GM12892 (cell line): ENCODE results near the gene NYAP2.

ENCODE experiments used
- DNase-seq: peaks from one replicate; pipeline ENCODE4 v3.0.0; 2011; ENCODE audit not compliant: insufficient read length
- FAIRE-seq: peaks from 2 replicates; lab custom pipeline; 2011; peaks lifted over from hg19 to GRCh38; lab: Jason Lieb, UNC
- POLR2A ChIP-seq: IDR thresholded peaks from 2 replicates; pipeline ENCODE4 v1.6.1; 2011; ENCODE audit warnings: low read depth, low read length, control low read depth
- POLR2AphosphoS5 ChIP-seq: IDR thresholded peaks from 2 replicates; pipeline ENCODE4 v1.6.1; 2011; ENCODE audit warnings: low read depth, low read length, control low read depth
- TAF1 ChIP-seq: IDR thresholded peaks from 2 replicates; pipeline ENCODE4 v1.6.1; 2011; ENCODE audit warnings: low read depth, mild to moderate bottlenecking, control low read depth, low read length, borderline replicate concordance

Gene NYAP2

DNA sequence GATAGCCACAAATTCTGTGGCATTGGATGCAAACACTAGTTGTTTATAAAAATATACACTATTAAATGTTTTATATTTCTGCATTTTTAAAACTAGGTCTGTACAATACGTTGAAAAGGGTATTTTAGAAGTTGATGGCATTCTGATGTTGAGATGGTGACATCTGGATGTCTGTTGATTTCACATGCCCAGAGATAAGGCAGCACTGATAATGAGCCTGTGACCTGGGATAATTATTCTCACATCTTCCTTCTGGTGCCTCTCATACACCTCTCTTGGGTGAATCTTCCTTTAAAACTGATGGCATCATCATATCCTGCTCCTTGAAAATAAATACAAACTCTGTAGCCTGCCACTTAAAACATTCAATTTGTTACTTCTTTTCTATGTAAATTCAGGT lies 208.6 kb downstream of the NYAP2 start:
- FAIRE-seq, result no peak
- no peak for DNase-seq
- TF ChIP-seq TAF1 (no peak), POLR2AphosphoS5 (no peak), POLR2A (no peak)

DNA sequence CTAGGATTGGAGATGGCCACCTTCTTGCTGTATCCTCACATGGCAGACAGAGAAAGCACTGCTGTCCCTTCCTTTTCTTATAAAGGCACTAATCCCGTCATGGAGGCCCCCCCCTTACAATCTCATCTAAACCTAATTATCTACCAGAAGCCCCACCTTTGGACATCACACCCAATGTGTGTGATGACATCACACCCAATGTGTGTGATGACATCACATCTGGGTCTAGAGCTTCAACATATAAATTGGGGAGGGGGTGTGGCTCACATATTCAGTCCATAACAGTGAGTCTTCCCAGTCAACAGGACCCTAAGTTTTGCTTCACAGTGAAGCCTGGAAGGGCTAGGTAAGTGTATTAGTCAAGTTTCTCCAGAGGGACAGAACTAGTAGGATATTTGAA lies 213.1 kb downstream of the NYAP2 start:
- FAIRE-seq (no peak), DNase-seq (no peak)
- TF ChIP-seq POLR2AphosphoS5, result no peak
- TF ChIP-seq POLR2A, result no peak
- TF ChIP-seq TAF1, result no peak

DNA sequence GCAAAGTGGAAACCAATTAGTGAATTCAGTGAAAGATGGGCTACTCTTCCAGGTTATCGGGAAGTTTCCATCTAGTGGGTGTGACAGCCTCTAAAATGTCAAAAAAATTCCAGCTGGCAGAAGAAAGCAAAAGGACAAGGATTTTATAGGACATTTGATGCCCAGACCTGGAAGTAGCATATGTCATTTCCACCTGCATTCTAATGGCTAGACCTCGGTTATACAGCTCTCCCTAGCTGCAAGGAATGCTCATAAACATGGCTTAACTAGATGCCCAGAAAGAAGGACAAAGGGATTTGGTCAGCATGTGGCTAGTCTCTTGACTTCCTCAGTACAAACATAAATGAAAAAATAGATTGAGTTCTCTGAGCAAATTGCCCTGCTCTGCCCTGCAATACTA lies 215.4 kb downstream of the NYAP2 start:
- no peak for DNase-seq
- TF ChIP-seq POLR2A, result no peak
- no peak for TF ChIP-seq TAF1
- TF ChIP-seq POLR2AphosphoS5, result no peak
- no peak for FAIRE-seq

DNA sequence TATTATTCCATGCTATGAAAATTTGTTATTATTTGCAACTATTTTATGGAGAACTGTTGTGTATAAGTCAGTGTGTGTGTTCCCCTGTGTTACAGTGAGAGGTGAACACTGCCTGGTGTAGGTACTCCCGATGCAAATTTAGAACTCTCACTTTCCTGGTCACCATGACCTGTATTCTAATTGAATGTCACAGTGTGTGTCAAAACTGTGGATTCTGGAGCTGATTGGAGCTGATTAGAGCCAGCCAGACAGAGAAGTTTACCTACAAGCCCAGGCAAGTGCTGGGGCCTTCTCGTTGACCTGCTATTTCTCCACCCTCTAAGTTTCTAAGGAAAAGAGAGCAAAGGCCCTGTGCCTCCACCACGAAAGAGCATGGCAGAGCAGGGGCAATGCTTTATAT lies 216.0 kb downstream of the NYAP2 start:
- DNase-seq (no peak), FAIRE-seq (no peak)
- TF ChIP-seq TAF1, result no peak
- no peak for TF ChIP-seq POLR2A
- TF ChIP-seq POLR2AphosphoS5, result no peak

DNA sequence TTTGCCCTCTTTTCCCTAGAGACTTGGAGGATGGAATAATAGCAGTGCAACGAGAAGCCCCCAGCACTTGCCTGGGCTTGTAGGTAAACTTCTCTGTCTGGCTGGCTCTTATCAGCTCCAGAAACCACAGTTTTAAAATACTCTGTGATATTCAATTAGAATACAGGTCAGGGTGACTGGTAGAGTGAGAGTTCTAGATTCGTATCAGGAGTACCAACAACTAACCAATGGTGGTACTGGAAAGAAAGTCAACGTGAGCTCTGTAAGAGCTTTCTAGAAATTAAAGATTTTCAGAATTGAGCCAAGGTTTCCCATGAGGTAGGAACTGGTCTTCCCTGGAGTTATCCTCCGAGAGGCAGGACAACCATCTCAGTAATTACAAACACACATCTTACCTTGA lies 216.9 kb downstream of the NYAP2 start:
- no peak for TF ChIP-seq POLR2AphosphoS5
- no peak for TF ChIP-seq POLR2A
- TF ChIP-seq TAF1, result no peak
- DNase-seq (no peak), FAIRE-seq (no peak)

DNA sequence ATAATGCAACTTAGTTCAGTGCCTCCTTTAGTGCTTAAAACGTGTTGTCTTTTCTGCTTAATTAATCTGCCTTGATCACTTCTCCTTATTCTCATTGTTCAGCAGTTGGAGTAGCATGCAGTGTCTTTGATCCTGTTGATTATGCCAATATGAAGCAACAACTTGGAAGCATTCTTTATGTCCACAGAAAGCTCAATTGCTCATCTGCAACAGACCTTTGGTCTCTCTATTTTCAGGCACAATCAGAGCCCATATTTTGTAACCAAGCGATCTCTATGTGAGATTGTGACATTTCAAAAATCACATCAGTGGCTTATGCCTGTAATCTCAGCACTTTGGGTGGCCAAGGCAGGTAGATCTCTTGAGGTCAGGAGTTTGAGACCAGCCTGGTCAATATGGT lies 217.3 kb downstream of the NYAP2 start:
- DNase-seq (no peak), FAIRE-seq (no peak)
- no peak for TF ChIP-seq POLR2AphosphoS5
- no peak for TF ChIP-seq POLR2A
- TF ChIP-seq TAF1, result no peak

DNA sequence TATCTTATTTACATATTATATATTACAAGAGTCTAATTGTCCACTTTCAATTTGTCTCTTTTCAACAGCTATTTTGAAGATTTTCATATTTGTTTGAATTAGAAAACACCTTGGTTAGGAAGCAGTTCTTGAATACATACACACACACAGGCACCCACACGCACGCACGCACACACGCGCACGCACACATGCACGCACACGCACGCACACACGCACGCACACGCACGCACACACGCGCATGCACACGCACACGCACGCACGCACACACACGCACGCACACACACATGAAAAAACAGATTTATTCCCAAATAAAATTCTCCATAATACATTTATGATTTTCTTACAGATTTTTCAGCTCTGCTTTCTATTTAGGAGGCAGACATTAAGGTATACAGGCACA lies 220.7 kb downstream of the NYAP2 start:
- DNase-seq (no peak), FAIRE-seq (no peak)
- TF ChIP-seq POLR2AphosphoS5 (no peak), TAF1 (no peak), POLR2A (no peak)

DNA sequence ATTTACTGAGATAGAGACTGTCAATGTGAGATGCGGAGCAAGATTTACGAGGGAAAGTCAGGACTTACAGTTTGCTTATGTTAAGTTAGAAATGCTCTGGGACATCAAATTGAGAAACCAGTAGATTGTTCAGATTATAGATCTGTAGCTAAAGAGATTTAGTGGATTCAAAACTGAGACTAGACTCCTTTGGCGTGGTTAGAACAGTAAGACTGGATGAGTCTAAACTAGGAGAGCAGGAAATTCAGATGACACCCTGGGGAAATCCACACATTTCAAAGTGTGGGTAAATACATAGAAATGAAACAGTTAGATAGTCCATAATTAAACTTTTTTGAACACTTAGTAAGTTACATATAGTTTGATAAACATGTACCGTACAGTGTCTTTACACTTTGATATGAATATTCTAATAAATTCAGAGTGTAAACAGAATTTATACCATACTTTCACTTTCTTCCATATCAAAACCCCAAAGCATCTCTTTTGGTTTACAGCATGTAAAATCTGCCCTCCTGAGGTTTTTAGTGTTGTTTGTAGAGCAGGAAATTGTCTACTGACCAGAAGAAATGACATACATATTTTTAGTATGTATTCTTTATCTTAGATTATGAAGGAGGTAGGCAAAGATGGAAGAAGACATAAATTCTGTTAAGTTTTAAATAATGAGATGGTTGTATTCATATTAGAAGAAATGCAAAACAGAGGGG lies 231.5 kb downstream of the NYAP2 start:
- DNase-seq (no peak), FAIRE-seq (no peak)
- no peak for TF ChIP-seq POLR2AphosphoS5
- TF ChIP-seq TAF1, result no peak
- no peak for TF ChIP-seq POLR2A

DNA sequence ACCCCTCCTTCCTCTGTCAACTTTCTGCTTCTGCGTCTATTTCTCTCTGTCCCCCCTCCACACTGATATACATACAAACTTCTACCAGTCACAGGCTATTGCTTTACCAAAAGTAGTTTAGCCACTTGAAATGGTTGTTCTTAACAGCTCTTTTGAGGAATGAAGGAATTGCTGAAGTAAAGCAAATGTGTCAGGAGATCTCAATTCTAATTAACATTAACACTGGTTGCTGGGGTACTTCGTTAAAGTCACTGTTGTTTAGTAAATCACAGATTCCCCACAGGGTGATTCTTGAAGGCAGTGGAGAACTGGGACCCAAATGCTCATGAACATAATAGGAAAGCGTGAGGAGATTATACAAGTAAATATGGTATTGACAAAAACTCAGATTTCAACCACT lies 232.8 kb downstream of the NYAP2 start:
- TF ChIP-seq POLR2A (no peak), TAF1 (no peak), POLR2AphosphoS5 (no peak)
- DNase-seq (no peak), FAIRE-seq (no peak)

DNA sequence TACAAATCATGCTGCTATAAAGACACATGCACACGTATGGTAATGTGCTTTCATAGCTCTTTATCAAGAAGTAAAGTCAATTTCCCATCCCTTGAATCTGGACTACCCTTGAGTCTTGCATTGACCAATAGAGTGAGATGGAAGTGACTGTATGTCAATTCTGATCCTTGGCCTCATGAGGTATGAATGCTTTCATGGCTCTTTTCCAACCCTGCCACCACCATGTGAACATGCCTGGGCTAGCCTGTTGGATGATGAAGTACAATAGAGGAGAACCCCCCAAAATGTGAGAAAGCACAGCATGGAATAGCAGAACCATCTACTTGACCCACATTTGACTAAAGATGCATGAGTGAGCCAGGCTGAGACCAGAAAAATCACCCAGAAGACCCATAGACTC lies 237.0 kb downstream of the NYAP2 start:
- no peak for DNase-seq
- no peak for FAIRE-seq
- TF ChIP-seq POLR2AphosphoS5 (no peak), TAF1 (no peak), POLR2A (no peak)

DNA sequence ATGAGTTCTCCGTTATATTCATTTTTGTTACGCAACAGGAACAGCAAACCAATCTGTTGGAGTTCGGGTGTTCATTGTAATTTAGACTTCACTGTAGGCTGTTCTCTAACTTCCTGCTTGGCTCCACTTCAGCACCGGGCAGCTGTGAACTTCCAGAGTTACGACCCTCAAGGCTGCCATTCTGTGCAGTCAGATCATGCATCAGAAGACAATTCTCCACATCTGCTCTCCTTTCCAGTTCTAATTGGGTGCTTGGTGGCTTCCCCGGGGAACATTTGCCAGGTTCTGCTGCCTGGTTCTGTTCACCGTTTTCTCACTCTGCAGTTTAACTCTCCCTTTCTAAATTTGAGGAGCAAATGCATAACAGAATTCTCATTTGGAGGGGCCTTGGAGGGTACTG lies 237.7 kb downstream of the NYAP2 start:
- no peak for FAIRE-seq
- DNase-seq, result no peak
- no peak for TF ChIP-seq POLR2A
- TF ChIP-seq POLR2AphosphoS5, result no peak
- TF ChIP-seq TAF1, result no peak

DNA sequence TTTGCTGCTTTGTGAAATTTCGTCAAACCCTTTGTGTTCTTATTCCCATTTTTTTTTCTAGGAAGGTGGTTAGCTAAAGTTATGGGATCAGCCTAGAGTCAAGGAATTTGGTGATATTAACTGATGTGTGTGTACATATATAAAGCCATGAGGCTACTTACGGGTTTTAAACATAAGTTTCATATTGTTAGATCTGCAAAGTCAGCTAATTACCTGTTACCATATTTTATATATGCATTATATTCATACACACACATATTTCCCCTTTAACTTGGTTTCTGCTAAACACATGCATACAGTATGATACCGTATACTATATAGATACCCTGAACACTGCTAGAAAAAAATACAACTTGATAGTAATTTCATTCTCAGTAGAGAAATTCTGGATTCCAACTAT lies 241.0 kb downstream of the NYAP2 start:
- no peak for FAIRE-seq
- no peak for DNase-seq
- no peak for TF ChIP-seq TAF1
- TF ChIP-seq POLR2A, result no peak
- no peak for TF ChIP-seq POLR2AphosphoS5

DNA sequence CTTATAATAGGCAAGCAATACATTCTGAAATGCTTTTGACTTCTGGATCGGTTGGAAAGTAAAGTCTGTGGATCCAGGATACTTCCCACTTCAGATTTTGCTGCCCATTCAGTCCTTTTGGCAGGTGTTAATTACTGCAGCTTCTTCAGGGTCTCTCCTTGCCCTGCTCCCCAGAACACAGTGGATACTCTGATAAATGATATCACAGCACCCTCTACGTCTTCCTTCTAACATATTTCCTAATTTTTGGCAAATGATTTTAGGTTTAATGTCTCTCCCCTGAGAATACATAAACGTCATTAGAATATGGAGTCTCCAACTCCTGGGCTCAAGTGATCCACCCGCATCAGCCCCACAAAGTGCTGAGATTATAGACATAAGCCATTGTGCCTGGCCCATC lies 249.8 kb downstream of the NYAP2 start:
- TF ChIP-seq POLR2A (no peak), POLR2AphosphoS5 (no peak), TAF1 (no peak)
- no peak for FAIRE-seq

More for the DNA sequence above, 249.8 kb downstream of the NYAP2 start:
- DNase-seq, result no peak
